IMR-90 (cell line): ENCODE data around the gene AGBL1. TPM values are rescaled to one million over a fixed set of nuclear protein-coding genes. Genes with fewer than 3 reads are reported as not detected.

Experiments
- ATAC-seq: fragments of 200-7000 bp; cut with Tn5 transposase; 2 replicates; pipeline ENCODE4 v1.9.1; 2020; ENCODE audit warnings: low read depth, mild to moderate bottlenecking, moderate library complexity
- BruUV-seq: library from RNA; stranded (reverse); fragments of 400-500 nt; replicated peaks from 2 replicates; lab custom pipeline; 2021; lab: Mats Ljungman, UMichigan
- CTCF ChIA-PET: fragments of 300-600 bp; formaldehyde crosslinking; extraction: SDS; loops from one replicate; lab custom pipeline; 2021; ENCODE audit warnings: antibody characterized with exemption; lab: Yijun Ruan, JAX
- POLR2A ChIA-PET: fragments of 300-600 bp; sonication (Branson Sonifier 250); formaldehyde crosslinking; loops from one replicate; lab custom pipeline; 2022; ENCODE audit warnings: antibody characterized with exemption; ENCODE audit not compliant: unreplicated experiment; lab: Charles Lee
- DNase-seq: peaks from one replicate; pipeline ENCODE4 v3.0.0; 2013
- H2AFZ ChIP-seq: replicated peaks from 2 replicates; pipeline ENCODE3; 2013; ENCODE audit warnings: low read length, mild to moderate bottlenecking; ENCODE audit not compliant: poor library complexity
- H2AK5ac ChIP-seq: 2 replicates; pipeline ENCODE4 v1.6.1; 2013; ENCODE audit warnings: low read depth, low read length, inconsistent platforms
- H2AK9ac ChIP-seq: replicated peaks from 2 replicates; pipeline ENCODE3; 2013; ENCODE audit warnings: mild to moderate bottlenecking, low read depth, low read length, moderate library complexity; ENCODE audit not compliant: poor library complexity
- H2BK120ac ChIP-seq: 2 replicates; pipeline ENCODE4 v1.6.1; 2013; ENCODE audit warnings: low read depth, low read length, inconsistent platforms
- H2BK15ac ChIP-seq: 3 replicates; pipeline ENCODE4 v1.6.1; 2013; ENCODE audit warnings: low read depth, low read length, inconsistent platforms
- H2BK20ac ChIP-seq: 2 replicates; pipeline ENCODE4 v1.6.1; 2013; ENCODE audit warnings: low read depth, mild to moderate bottlenecking, inconsistent platforms, low read length, moderate library complexity
- H2BK5ac ChIP-seq: 2 replicates; pipeline ENCODE4 v1.6.1; 2013; ENCODE audit warnings: mild to moderate bottlenecking, low read depth, low read length, inconsistent platforms; ENCODE audit not compliant: poor library complexity, severe bottlenecking
- H3K14ac ChIP-seq: replicated peaks from 2 replicates; pipeline ENCODE4 v1.6.1; 2013; ENCODE audit warnings: low read depth, low read length, inconsistent platforms
- H3K18ac ChIP-seq: 2 replicates; pipeline ENCODE4 v1.6.1; 2013; ENCODE audit warnings: low read depth, low read length, control low read depth
- H3K23ac ChIP-seq: 2 replicates; pipeline ENCODE4 v1.6.1; 2013; ENCODE audit warnings: low read depth, low read length, inconsistent platforms
- H3K27ac ChIP-seq: 2 replicates; pipeline ENCODE4 v1.5.1; 2013; ENCODE audit warnings: mild to moderate bottlenecking, control low read depth, low read length; ENCODE audit not compliant: insufficient read depth
- H3K27me3 ChIP-seq: 2 replicates; pipeline ENCODE4 v1.6.1; 2013; ENCODE audit warnings: low read length; ENCODE audit not compliant: control insufficient read depth, insufficient read depth
- H3K36me3 ChIP-seq: 2 replicates; pipeline ENCODE4 v1.6.1; 2013; ENCODE audit warnings: low read length, mixed read lengths; ENCODE audit not compliant: control insufficient read depth, insufficient read depth
- H3K4ac ChIP-seq: 2 replicates; pipeline ENCODE4 v1.6.1; 2013; ENCODE audit warnings: low read depth, low read length, inconsistent platforms
- H3K4me1 ChIP-seq: 2 replicates; pipeline ENCODE4 v1.6.1; 2013; ENCODE audit warnings: low read length, mixed read lengths; ENCODE audit not compliant: control insufficient read depth, insufficient read depth
- H3K4me2 ChIP-seq: 2 replicates; pipeline ENCODE4 v1.6.1; 2013; ENCODE audit warnings: low read depth, mild to moderate bottlenecking, control low read depth, low read length, moderate library complexity
- H3K4me3 ChIP-seq: 2 replicates; pipeline ENCODE4 v1.5.1; 2013; ENCODE audit warnings: low read depth, mild to moderate bottlenecking, control low read depth, low read length, moderate library complexity; ENCODE audit not compliant: insufficient read depth
- H3K56ac ChIP-seq: 2 replicates; pipeline ENCODE4 v1.6.1; 2013; ENCODE audit warnings: low read length, inconsistent platforms; ENCODE audit not compliant: insufficient read depth; ENCODE audit errors: extremely low read depth
- H3K79me1 ChIP-seq, 2 experiments: 2 replicates each; pipeline ENCODE4 v1.6.1; 2013; ENCODE audit warnings: low read length in 2 of 2, inconsistent platforms in 1 of 2, low read depth in 1 of 2
- H3K9ac ChIP-seq: 2 replicates; pipeline ENCODE4 v1.6.1; 2013; ENCODE audit warnings: low read depth, low read length, control low read depth
- H3K9me1 ChIP-seq: 2 replicates; pipeline ENCODE4 v1.6.1; 2013; ENCODE audit warnings: low read length, inconsistent platforms; ENCODE audit not compliant: insufficient read depth
- H3K9me3 ChIP-seq: 2 replicates; pipeline ENCODE4 v1.6.1; 2013; ENCODE audit warnings: low read length; ENCODE audit not compliant: control insufficient read depth, insufficient read depth
- H4K20me1 ChIP-seq: 2 replicates; pipeline ENCODE4 v1.6.1; 2013; ENCODE audit warnings: low read length, inconsistent platforms; ENCODE audit not compliant: insufficient read depth
- H4K5ac ChIP-seq: 2 replicates; pipeline ENCODE4 v1.6.1; 2013; ENCODE audit warnings: mild to moderate bottlenecking, low read depth, low read length, control low read depth
- H4K8ac ChIP-seq, 2 experiments: 2 replicates each; pipeline ENCODE4 v1.6.1; 2013; ENCODE audit warnings: low read depth in 2 of 2, low read length in 2 of 2, control low read depth in 1 of 2, inconsistent platforms in 1 of 2
- H4K91ac ChIP-seq: 2 replicates; pipeline ENCODE4 v1.6.1; 2013; ENCODE audit warnings: low read depth, low read length, inconsistent platforms; ENCODE audit not compliant: insufficient read depth
- USF2 ChIP-seq: fragments of 150-350 bp; IDR thresholded peaks from 2 replicates; pipeline ENCODE4 v1.6.1; 2017; ENCODE audit warnings: mild to moderate bottlenecking, antibody characterized with exemption, low read length, low read depth
- WGBS, 2 experiments: methylation state at CpG; one replicate each; pipeline versions ENCODE4 v1.1.5 to v1.1.7; 2013; ENCODE audit warnings: missing lambda C conversion rate in 2 of 2; ENCODE audit not compliant: insufficient read length in 1 of 2; ENCODE audit errors: extremely low coverage in 2 of 2; 5-methylcytosine and 5-hydroxymethylcytosine counted together
- dilution Hi-C: fragments of 300-500 bp; cut with HindIII; formaldehyde crosslinking; loops from one replicate; pipeline ENCODE4 v1.14.3; 2018; ENCODE audit warnings: low sequenced_read_pairs; ENCODE audit not compliant: unreplicated experiment
- in situ Hi-C: fragments of 300-500 bp; cut with MboI; formaldehyde crosslinking; loops from 3 replicates; pipeline ENCODE4 v1.14.3; 2019; ENCODE audit warnings: low sequenced_read_pairs, inconsistent platforms, mixed read lengths
- intact Hi-C: fragments of 100-400 bp; cut with micrococcal nuclease; formaldehyde crosslinking; loops from 2 replicates; pipeline ENCODE4 v1.10.0; 2022
- polyA plus RNA-seq, 3 experiments: library from polyadenylated mRNA; depleted of rRNA; stranded (reverse); fragments of >200 nt; gene quantifications; 2 replicates each; pipeline ENCODE4 v1.2.3, GENCODE V29; 2012; ENCODE audit warnings: low replicate concordance in 1 of 3
- total RNA-seq: library from RNA; depleted of rRNA; stranded (reverse); fragments of >200 nt; gene quantifications from 2 replicates; pipeline ENCODE4 v1.2.3, GENCODE V29; 2012

The AGBL1 gene
- total and polyA plus RNA-seq, 2 of the 4 experiments (the other 2 are of a cell fraction) = not detected

GRCh38 chr15:86502301-86502700 is 422.6 kb downstream of the AGBL1 start:
- Histone ChIP-seq H3K4me1 (no peaks in the 10 kb centered on the region), H2AFZ (no peak overlapping the region), H2BK15ac (no peak overlapping the region), H4K5ac (no peak overlapping the region), H3K4me2 (no peak overlapping the region), H3K14ac (no peak overlapping the region), H4K20me1 (no peaks in the 10 kb centered on the region), H3K56ac (no peak overlapping the region), H4K91ac (no peak overlapping the region), H4K8ac (no peak overlapping the region), H2BK120ac (no peak overlapping the region), H3K18ac (no peak overlapping the region), H2BK5ac (no peak overlapping the region), H3K9me3 (0 out of 2 replicates have a peak, but pooled peaks cover 2% of the 10 kb centered on the region), H3K79me1 (no peaks in the 10 kb centered on the region), H3K9ac (no peak overlapping the region), H2AK9ac (no peak overlapping the region), H3K27ac (no peak overlapping the region), H2BK20ac (no peak overlapping the region), H3K23ac (no peak overlapping the region), H3K27me3 (no peaks in the 10 kb centered on the region), H3K36me3 (no peaks in the 10 kb centered on the region), H3K4me3 (no peak overlapping the region), H3K4ac (no peak overlapping the region), H2AK5ac (no peak overlapping the region), H3K9me1 (no peaks in the 10 kb centered on the region)
- CTCF ChIA-PET = no interaction called here
- in situ Hi-C loops (no loop called here), dilution Hi-C loops (no loop called here), intact Hi-C loops (no loop called here)
- no peak for TF ChIP-seq USF2
- ATAC-seq (no peak), DNase-seq (no peak)
- BruUV-seq = no TSS peak
- POLR2A ChIA-PET = no interaction called here
- WGBS, 2 experiments = no CpG with 5 or more reads among the region's 1 CpG
